A549 (cell line): ENCODE data around the gene ARRDC3. TPM values are rescaled to one million over a fixed set of nuclear protein-coding genes. Genes with fewer than 3 reads are reported as not detected.

Experiments used
- ATAC-seq, 2 experiments: fragments of 200-7000 bp in 1 of 2; fragments of >200 bp in 1 of 2; cut with Nextera tagmentation in 1 of 2; cut with Tn5 transposase in 1 of 2; 3 replicates each; pipeline versions ENCODE4 v1.8.0 to v1.9.1; 2018 to 2020; ENCODE audit warnings: mild to moderate bottlenecking in 1 of 2, moderate library complexity in 1 of 2
- CTCF ChIA-PET: fragments of 300-600 bp; sonication (Branson Sonifier 250); formaldehyde crosslinking; extraction: SDS; loops from one replicate; lab custom pipeline; 2021; ENCODE audit warnings: antibody characterized with exemption, inconsistent platforms; lab: Yijun Ruan, JAX
- POLR2A ChIA-PET: fragments of 350-600 bp; formaldehyde crosslinking; extraction: SDS; loops from one replicate; lab custom pipeline; 2021; ENCODE audit warnings: antibody characterized with exemption, inconsistent platforms; lab: Yijun Ruan, JAX
- DNase-seq, 2 experiments: peaks; one replicate each; pipeline versions ENCODE4 v3.0.0 to v3.0.0-alpha.2; 2011 to 2016; ENCODE audit warnings: low read depth in 1 of 2, low spot score in 1 of 2
- FAIRE-seq: peaks from 2 replicates; lab custom pipeline; 2011; peaks lifted over from hg19 to GRCh38; lab: Jason Lieb, UNC
- H3K27ac ChIP-seq, 2 experiments: fragments of >200 bp; sonication (Bioruptor Twin); formaldehyde crosslinking; 3 replicates each; pipeline ENCODE4 v1.5.1; 2016 to 2017
- H3K4me1 ChIP-seq: fragments of >200 bp; sonication (Bioruptor Twin); formaldehyde crosslinking; 3 replicates; pipeline ENCODE4 v1.6.1; 2016
- H3K4me2 ChIP-seq: fragments of >200 bp; sonication (Bioruptor Twin); formaldehyde crosslinking; 3 replicates; pipeline ENCODE4 v1.6.1; 2016
- H3K4me3 ChIP-seq: fragments of >200 bp; sonication (Bioruptor Twin); formaldehyde crosslinking; 3 replicates; pipeline ENCODE4 v1.5.1; 2016
- H3K9me3 ChIP-seq: fragments of >200 bp; sonication (Bioruptor Twin); formaldehyde crosslinking; 3 replicates; pipeline ENCODE4 v1.6.1; 2016
- BCL3 ChIP-seq: fragments of >200 bp; sonication (Bioruptor Twin); formaldehyde crosslinking; IDR thresholded peaks from 3 replicates; pipeline ENCODE4 v1.6.1; 2016
- CBX8 ChIP-seq: fragments of 200-600 bp; sonication (generic); IDR thresholded peaks from 2 replicates; pipeline ENCODE4 v1.6.1; 2016
- CEBPB ChIP-seq, 2 experiments: fragments of >200 bp in 1 of 2; sonication (Bioruptor Twin) in 1 of 2; formaldehyde crosslinking in 1 of 2; IDR thresholded peaks; 2 replicates each; pipeline ENCODE4 v1.6.1; 2012 to 2016
- CHD4 ChIP-seq: fragments of 200-600 bp; sonication (generic); IDR thresholded peaks from 2 replicates; pipeline ENCODE4 v1.6.1; 2016; ENCODE audit warnings: antibody characterized with exemption, mild to moderate bottlenecking, borderline replicate concordance
- CTCF ChIP-seq: fragments of >200 bp; sonication (Bioruptor Twin); formaldehyde crosslinking; IDR thresholded peaks from 3 replicates; pipeline ENCODE4 v1.5.1; 2016
- EHMT2 ChIP-seq: fragments of 200-600 bp; sonication (generic); IDR thresholded peaks from 2 replicates; pipeline ENCODE4 v1.6.1; 2016; ENCODE audit warnings: antibody characterized with exemption, low read depth, mild to moderate bottlenecking, moderate library complexity
- ELK1 ChIP-seq: fragments of 150-350 bp; IDR thresholded peaks from 2 replicates; pipeline ENCODE4 v1.6.1; 2014; ENCODE audit warnings: low read depth, mild to moderate bottlenecking, low read length
- ESRRA ChIP-seq: fragments of 150-350 bp; IDR thresholded peaks from 2 replicates; pipeline ENCODE4 v1.6.1; 2014; ENCODE audit warnings: mild to moderate bottlenecking, low read length, borderline replicate concordance
- FOSB ChIP-seq: fragments of 250-450 bp; sonication (Bioruptor Pico); IDR thresholded peaks from 2 replicates; pipeline ENCODE4 v1.5.0; 2020; ENCODE audit warnings: mild to moderate bottlenecking, moderate library complexity
- FOSL2 ChIP-seq, 2 experiments: fragments of 450-650 bp in 1 of 2; fragments of >200 bp in 1 of 2; sonication (Bioruptor Twin) in 1 of 2; formaldehyde crosslinking; IDR thresholded peaks; 2 replicates each; pipeline versions ENCODE4 v1.5.0 to v1.6.1; 2016 to 2020; ENCODE audit warnings: mild to moderate bottlenecking in 1 of 2, moderate library complexity in 1 of 2
- HOXA7 ChIP-seq: fragments of 250-450 bp; sonication (Bioruptor Pico); IDR thresholded peaks from 2 replicates; pipeline ENCODE4 v1.5.0; 2020; ENCODE audit warnings: mild to moderate bottlenecking, moderate library complexity
- JUN ChIP-seq, 2 experiments: fragments of >200 bp; sonication (Bioruptor Twin); formaldehyde crosslinking; IDR thresholded peaks; 2 replicates in 1 of 2; 3 replicates in 1 of 2; pipeline ENCODE4 v1.6.1; 2016 to 2017
- JUNB ChIP-seq: fragments of >200 bp; sonication (Bioruptor Twin); formaldehyde crosslinking; IDR thresholded peaks from 2 replicates; pipeline ENCODE4 v1.6.1; 2016
- KDM1A ChIP-seq: fragments of 200-600 bp; sonication (generic); IDR thresholded peaks from 2 replicates; pipeline ENCODE4 v1.6.1; 2016; ENCODE audit warnings: low read depth, mild to moderate bottlenecking
- MAX ChIP-seq: IDR thresholded peaks from 2 replicates; pipeline ENCODE4 v1.6.1; 2012
- NFE2L2 ChIP-seq: fragments of 150-350 bp; conservative IDR thresholded peaks from 2 replicates; pipeline ENCODE4 v1.6.1; 2014; ENCODE audit warnings: low read length
- NR3C1 ChIP-seq: fragments of >200 bp; sonication (Bioruptor Twin); formaldehyde crosslinking; IDR thresholded peaks from 3 replicates; pipeline ENCODE4 v1.6.1; 2017
- PBX3 ChIP-seq: IDR thresholded peaks from 2 replicates; pipeline ENCODE4 v1.6.1; 2012
- POLR2A ChIP-seq: IDR thresholded peaks from 2 replicates; pipeline ENCODE4 v1.6.1; 2012; ENCODE audit warnings: mild to moderate bottlenecking, low read length
- POLR2AphosphoS2 ChIP-seq: conservative IDR thresholded peaks from 2 replicates; pipeline ENCODE4 v1.6.1; 2012; ENCODE audit warnings: low read length, improper control_type of control experiment, inconsistent platforms
- RNF2 ChIP-seq: fragments of 200-600 bp; sonication (generic); IDR thresholded peaks from 2 replicates; pipeline ENCODE4 v1.6.1; 2016; ENCODE audit warnings: low read depth, mild to moderate bottlenecking, antibody characterized with exemption, moderate library complexity, borderline replicate concordance
- TFCP2L1 ChIP-seq: fragments of 250-450 bp; sonication (Bioruptor Pico); IDR thresholded peaks from 2 replicates; pipeline ENCODE4 v1.5.0; 2021; ENCODE audit warnings: mild to moderate bottlenecking
- USF2 ChIP-seq: fragments of 450-650 bp; IDR thresholded peaks from 2 replicates; pipeline ENCODE4 v1.6.1; 2014; ENCODE audit warnings: antibody characterized with exemption
- ZFP36 ChIP-seq: fragments of 450-650 bp; IDR thresholded peaks from 2 replicates; pipeline ENCODE4 v1.6.1; 2014; ENCODE audit warnings: borderline replicate concordance; ENCODE audit not compliant: partially characterized antibody
- ZNF302 ChIP-seq: fragments of 250-450 bp; sonication (Bioruptor Pico); IDR thresholded peaks from 2 replicates; pipeline ENCODE4 v1.9.0; 2021; ENCODE audit warnings: inconsistent platforms, mild to moderate bottlenecking, moderate library complexity
- WGBS: methylation state at CpG from one replicate; pipeline ENCODE4 v1.1.6; 2017; ENCODE audit errors: missing lambda C conversion rate; 5-methylcytosine and 5-hydroxymethylcytosine counted together
- polyA plus RNA-seq, 4 experiments: library from polyadenylated mRNA; depleted of rRNA in 3 of 4; stranded (reverse); fragments of >200 nt; fragmentation: RNase III in 1 of 4; extraction: RNeasy Plus Mini Kit Qiagen cat#74134 plus additional on column Dnase treatment in 1 of 4; gene quantifications; 2 replicates in 3 of 4; 3 replicates in 1 of 4; pipeline ENCODE4 v1.2.3, GENCODE V29; 2011 to 2017

The ARRDC3 gene
- polyA plus RNA-seq, 2 of the 4 experiments (the other 2 are of a cell fraction): 9.9 to 36.3 TPM

GRCh38 chr5:91332267-91333045, 50.7 kb downstream of the ARRDC3 start (continued):
- TF ChIP-seq FOSL2 (IDR thresholded peaks at IDR 0.05) (peak; percentile 12; the same call in 1 of the 2 replicates), FOSL2 (CRISPR knock-in tag; IDR thresholded peaks at IDR 0.05) (peak; percentile 72; the same call in 1 of the 2 replicates), CTCF (no peak), USF2 (peak; percentile 94), ESRRA (no peak), ZFP36 (no peak), ZNF302 (CRISPR knock-in tag) (no peak), POLR2AphosphoS2 (no peak), FOSB (CRISPR knock-in tag) (no peak), KDM1A (no peak), JUN (IDR thresholded peaks at IDR 0.05) (no peak)
- TF ChIP-seq, all 56 proteins: peak for 7

GRCh38 chr5:91331705-91332104, 51.4 kb downstream of the ARRDC3 start:
- WGBS: 95% methylated on average over 1 of the region's 1 CpG
- FAIRE-seq: no peak
- POLR2A ChIA-PET: interaction anchor here (1.1 to 1.4 kb wide), 2 partner anchors 51 to 52 kb away, joined by 3 to 4 read pairs; partner anchors contain the start of gene ARRDC3
- H3K9me3 ChIP-seq: no peaks in the 10 kb centered on the region
- peak overlapping the region; percentile 11 to 69; a peak in 5 of 6 replicates for H3K27ac ChIP-seq
- TF ChIP-seq ELK1 (no peak), CEBPB (IDR thresholded peaks at IDR 0.05) (no peak), HOXA7 (CRISPR knock-in tag) (no peak), JUNB (no peak), RNF2 (no peak), POLR2A (no peak), CHD4 (no peak), TFCP2L1 (CRISPR knock-in tag) (no peak), PBX3 (no peak), CBX8 (no peak), EHMT2 (no peak), BCL3 (no peak), NFE2L2 (no peak), NR3C1 (no peak), MAX (no peak)
- TF ChIP-seq, all 56 proteins: peak for 0
- DNase-seq (no peak), ATAC-seq (no peak)
- CTCF ChIA-PET: interaction anchor here (0.6 to 1.5 kb wide), 6 partner anchors 16 to 400 kb away, joined by 3 to 5 read pairs (median 4); no protein-coding TSS in a partner anchor
- Histone ChIP-seq H3K4me1 (peaks cover 25% of the 10 kb centered on the region), H3K4me3 (no peak overlapping the region), H3K4me2 (peak overlapping the region; percentile 22)
